Activated CD8-positive, alpha-beta T cell treated with anti-CD3 and anti-CD28 coated beads, Interleukin-2, amount 10 ng/mL, durations not matched to agents 7 days and 5 days (primary cell): ENCODE measurements around the gene KSR1. TPM values are rescaled to one million over a fixed set of nuclear protein-coding genes. Genes with fewer than 3 reads are reported as not detected.
"Not testable (repeated sequence)": the region's sequence is repeated elsewhere in the genome, so short reads cannot be mapped to it uniquely, and the experiment has no call there.

ENCODE experiments used
- ATAC-seq: fragments of 150-1000 bp; cut with Tn5 transposase; one replicate; pipeline ENCODE4 v1.10.0; 2021; ENCODE audit warnings: moderate library complexity
- CTCF ChIA-PET: fragments of 350-600 bp; sonication (Branson Sonifier 250); formaldehyde crosslinking; loops from one replicate; lab custom pipeline; 2021; ENCODE audit warnings: antibody characterized with exemption; lab: Charles Lee
- POLR2A ChIA-PET: fragments of 350-600 bp; sonication (Branson Sonifier 250); formaldehyde crosslinking; loops from one replicate; lab custom pipeline; 2021; ENCODE audit warnings: antibody characterized with exemption; lab: Charles Lee
- DNase-seq: peaks from one replicate; pipeline ENCODE4 v3.0.0-alpha.2; 2020
- H3K27ac Mint-ChIP-seq: one replicate; pipeline ENCODE4 v1.8.0; 2021; ENCODE audit warnings: mild to moderate bottlenecking, mixed read lengths
- H3K27me3 Mint-ChIP-seq: one replicate; pipeline ENCODE4 v1.8.0; 2021; ENCODE audit warnings: low read depth, mixed read lengths
- H3K36me3 Mint-ChIP-seq: one replicate; pipeline ENCODE4 v1.8.0; 2021; ENCODE audit warnings: low read depth, mixed read lengths
- H3K4me1 Mint-ChIP-seq: one replicate; pipeline ENCODE4 v1.8.0; 2021; ENCODE audit warnings: low read depth, mixed read lengths
- H3K4me3 Mint-ChIP-seq: one replicate; pipeline ENCODE4 v1.8.0; 2021; ENCODE audit warnings: mild to moderate bottlenecking, mixed read lengths
- H3K9me3 Mint-ChIP-seq: one replicate; pipeline ENCODE4 v1.8.0; 2022; ENCODE audit warnings: mixed read lengths; ENCODE audit not compliant: insufficient read depth
- total RNA-seq, 2 experiments: library from RNA; stranded (reverse); gene quantifications; one replicate each; pipeline ENCODE4 v1.2.3, GENCODE V29; 2021

KSR1 gene
- total RNA-seq = 10 to 100 TPM; 45.3 to 45.8 TPM

- Mint-ChIP-seq H3K4me3 (peak within 1 kb of the TSS; percentile 94), H3K9me3 (no peaks in the 10 kb centered on the region), H3K4me1 (peaks cover 50% of the 10 kb centered on the region), H3K36me3 (peaks cover 3% of the 10 kb centered on the region), H3K27ac (peak within 1 kb of the TSS; percentile 76), H3K27me3 (no peaks in the 10 kb centered on the region)
- DNase-seq (peak; percentile 89), ATAC-seq (peak; percentile 93)
- ChIA-PET CTCF (interaction anchor here (0.7 to 3.4 kb wide), 21 partner anchors 10 to 147 kb away, joined by 3 to 37 read pairs (median 5); no protein-coding TSS in a partner anchor), POLR2A (interaction anchor here (0.6 to 1.8 kb wide), 8 partner anchors 9 to 161 kb away, joined by 3 to 12 read pairs (median 5); no protein-coding TSS in a partner anchor)
Measured at GRCh38 chr17:27455914-27456680, at the start of gene KSR1. Gene KSR1 (plus strand): TSS chr17:27456448. CDS start chr17:27456644, 196 bp downstream.

DNA sequence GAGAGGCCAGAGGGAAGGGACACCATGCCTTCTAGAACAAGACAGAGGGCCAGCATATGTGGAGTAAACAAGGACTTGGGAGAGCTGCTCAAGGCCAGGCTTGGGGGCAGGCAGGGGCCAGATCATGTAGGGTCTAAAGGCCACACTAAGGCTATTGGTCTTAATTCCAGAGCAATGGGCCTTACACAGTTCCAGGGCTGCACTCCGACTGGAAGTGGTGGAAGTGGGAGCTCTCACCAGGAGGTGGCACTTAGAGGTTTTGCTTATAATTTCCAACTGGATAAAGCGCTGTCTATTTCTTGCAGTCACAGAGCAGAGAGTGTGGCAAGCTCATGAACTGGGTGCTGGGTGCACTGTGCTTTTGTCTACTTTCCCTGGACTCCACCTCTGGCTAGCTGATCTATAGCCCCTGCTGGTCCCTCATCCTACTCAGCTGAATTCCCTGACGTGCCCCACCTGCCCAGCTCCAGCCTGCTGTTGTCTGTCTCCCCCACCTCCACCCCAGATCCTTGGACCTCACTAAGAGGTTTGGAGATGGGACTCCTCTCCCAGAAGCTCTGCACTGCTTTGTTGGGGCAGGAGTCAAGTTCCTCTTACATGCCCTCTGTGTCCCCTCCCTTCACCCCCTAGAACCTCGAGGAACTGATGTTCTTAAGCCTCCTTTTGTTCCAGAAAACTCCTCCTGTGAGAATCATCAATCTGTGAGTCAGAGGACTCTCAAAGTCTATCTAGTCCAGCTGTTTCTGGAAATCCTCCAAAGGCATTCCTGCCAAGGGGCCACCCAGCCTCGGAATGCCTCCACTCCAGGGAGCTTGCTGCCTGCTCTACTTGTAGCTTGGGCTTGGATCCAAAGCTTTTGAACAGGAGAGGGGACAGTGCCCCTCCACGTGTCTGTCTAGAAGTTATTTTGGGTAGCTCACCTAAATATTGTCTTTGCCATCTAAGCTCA lies 48.1 kb upstream of the KSR1 start:
- ATAC-seq (no peak), DNase-seq (no peak)
- H3K9me3 Mint-ChIP-seq = no peaks in the 10 kb centered on the region
- POLR2A ChIA-PET = interaction anchor here (0.6 to 0.8 kb wide), 2 partner anchors 10 to 534 kb away, joined by 3 read pairs; no protein-coding TSS in a partner anchor
- H3K4me3 Mint-ChIP-seq = no peak overlapping the region
- no peaks in the 10 kb centered on the region for H3K36me3 Mint-ChIP-seq
- no peaks in the 10 kb centered on the region for H3K4me1 Mint-ChIP-seq
- CTCF ChIA-PET = interaction anchor here (1.1 to 2.9 kb wide), 6 partner anchors 26 to 244 kb away, joined by 3 to 9 read pairs (median 5); no protein-coding TSS in a partner anchor
- H3K27me3 Mint-ChIP-seq = peaks cover 9% of the 10 kb centered on the region
- H3K27ac Mint-ChIP-seq = no peak overlapping the region

DNA sequence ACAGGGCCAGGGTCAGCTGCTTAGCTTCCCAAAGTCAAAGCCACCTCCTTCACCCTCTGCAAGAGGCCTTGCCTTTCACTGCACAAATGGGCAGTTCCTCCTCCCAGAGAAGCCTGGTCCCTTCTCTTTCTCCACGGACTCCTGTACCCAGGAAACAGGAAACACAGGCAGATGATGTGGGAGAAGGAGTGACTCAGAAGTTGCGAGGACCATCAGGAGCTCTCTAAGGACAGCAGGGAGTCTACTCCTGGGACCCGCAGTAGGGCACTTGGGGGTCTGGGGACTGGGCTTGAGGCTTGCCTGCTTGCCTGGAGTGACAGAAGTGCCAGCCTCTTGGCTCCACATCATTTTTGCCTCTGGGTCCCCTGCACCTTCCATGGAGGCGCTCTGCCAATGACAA lies 47.4 kb upstream of the KSR1 start:
- H3K4me1 Mint-ChIP-seq = no peaks in the 10 kb centered on the region
- no peak for ATAC-seq

DNA sequence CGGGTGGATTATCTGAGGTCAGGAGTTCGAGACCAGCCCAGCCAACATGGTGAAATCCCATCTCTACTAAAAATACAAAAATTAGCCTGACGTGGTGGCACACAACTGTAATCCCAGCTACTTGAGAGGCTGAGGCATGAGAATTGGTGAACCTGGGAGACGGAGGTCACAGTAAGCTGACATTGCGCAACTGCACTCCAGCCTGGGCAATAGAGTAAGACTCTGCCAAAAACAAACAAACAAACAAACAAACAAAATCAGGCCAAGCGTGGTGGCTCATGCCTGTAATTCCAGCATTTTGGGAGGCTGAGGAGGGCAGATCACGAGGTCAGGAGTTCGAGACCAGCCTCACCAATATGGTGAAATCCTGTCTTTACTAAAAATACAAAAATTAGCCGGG lies 44.1 kb upstream of the KSR1 start:
- POLR2A ChIA-PET, H3K4me1 Mint-ChIP-seq, H3K4me3 Mint-ChIP-seq, H3K36me3 Mint-ChIP-seq, H3K9me3 Mint-ChIP-seq, H3K27ac Mint-ChIP-seq, ATAC-seq, H3K27me3 Mint-ChIP-seq, DNase-seq: not testable (repeated sequence)
- CTCF ChIA-PET = interaction anchor here (1.0 to 4.4 kb wide), 5 partner anchors 24 to 189 kb away, joined by 3 to 28 read pairs (median 4); no protein-coding TSS in a partner anchor

More for the DNA sequence above, 47.4 kb upstream of the KSR1 start:
- CTCF ChIA-PET = interaction anchor here (1.1 to 2.9 kb wide), 3 partner anchors 36 to 243 kb away, joined by 3 to 9 read pairs (median 4); no protein-coding TSS in a partner anchor
- POLR2A ChIA-PET = interaction anchor here (0.8 kb wide), 1 partner anchor 10 kb away, joined by 3 read pairs; no protein-coding TSS in a partner anchor
- H3K36me3 Mint-ChIP-seq = no peaks in the 10 kb centered on the region
- H3K27ac Mint-ChIP-seq = no peak overlapping the region
- no peak for DNase-seq
- H3K4me3 Mint-ChIP-seq = no peak overlapping the region
- peaks cover 9% of the 10 kb centered on the region for H3K27me3 Mint-ChIP-seq
- no peaks in the 10 kb centered on the region for H3K9me3 Mint-ChIP-seq

GRCh38 chr17:27413315-27413714 lies 42.9 kb upstream of the KSR1 start:
- no peaks in the 10 kb centered on the region for H3K9me3 Mint-ChIP-seq
- H3K27me3 Mint-ChIP-seq = peaks cover 9% of the 10 kb centered on the region
- DNase-seq (no peak), ATAC-seq (no peak)
- POLR2A ChIA-PET = no interaction called here
- H3K36me3 Mint-ChIP-seq = no peaks in the 10 kb centered on the region
- CTCF ChIA-PET = interaction anchor here (0.9 to 4.4 kb wide), 8 partner anchors 8 to 241 kb away, joined by 3 to 28 read pairs (median 3); partner anchors contain the start of gene KSR1
- no peak overlapping the region for H3K4me3 Mint-ChIP-seq
- no peaks in the 10 kb centered on the region for H3K4me1 Mint-ChIP-seq
- no peak overlapping the region for H3K27ac Mint-ChIP-seq

DNA sequence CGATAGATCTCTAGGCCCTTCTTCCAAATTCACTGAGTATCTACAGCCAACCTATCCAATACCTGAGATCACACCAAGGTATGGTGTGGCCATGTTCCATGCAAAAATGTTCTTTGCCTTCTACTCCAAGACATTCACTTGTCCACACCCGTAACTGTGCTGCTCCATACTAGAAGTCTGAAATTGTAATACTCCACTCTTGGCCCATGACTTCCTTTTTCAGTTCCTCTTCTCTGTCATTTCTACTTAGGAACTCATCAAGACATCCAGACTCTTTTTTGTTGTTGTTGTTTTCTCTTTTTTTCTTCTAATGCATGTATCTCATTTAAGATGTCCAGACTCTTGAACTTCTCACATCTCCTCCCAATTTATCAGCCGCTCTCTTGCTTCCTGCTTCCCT lies 42.5 kb upstream of the KSR1 start:
- ATAC-seq (no peak), DNase-seq (no peak)
- H3K9me3 Mint-ChIP-seq = no peaks in the 10 kb centered on the region
- ChIA-PET CTCF (interaction anchor here (0.9 to 4.4 kb wide), 5 partner anchors 9 to 187 kb away, joined by 3 to 28 read pairs (median 3); partner anchors contain the start of gene KSR1), POLR2A (no interaction called here)
- H3K36me3 Mint-ChIP-seq = no peaks in the 10 kb centered on the region
- H3K27ac Mint-ChIP-seq = no peak overlapping the region
- no peaks in the 10 kb centered on the region for H3K4me1 Mint-ChIP-seq
- peaks cover 9% of the 10 kb centered on the region for H3K27me3 Mint-ChIP-seq
- H3K4me3 Mint-ChIP-seq = no peak overlapping the region

DNA sequence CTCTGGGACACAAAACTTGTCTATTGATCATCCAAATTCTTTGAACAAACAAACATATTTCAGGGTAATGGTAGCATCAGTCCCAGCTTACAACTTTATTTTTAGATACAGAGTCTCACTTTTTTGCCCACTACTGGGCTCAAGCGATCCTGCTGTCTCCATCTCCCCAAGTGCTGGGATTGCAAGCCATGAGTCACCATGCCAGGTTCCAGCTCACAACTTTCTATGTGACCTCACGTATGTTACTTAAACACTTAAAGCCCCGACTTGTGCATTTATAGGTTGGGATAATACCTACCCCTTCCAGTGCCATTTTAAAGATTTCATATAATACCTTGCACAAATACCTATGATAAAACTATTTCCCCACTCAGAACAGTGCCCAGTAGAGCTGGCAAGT lies 42.0 kb upstream of the KSR1 start:
- Mint-ChIP-seq H3K4me3 (no peak overlapping the region), H3K36me3 (no peaks in the 10 kb centered on the region), H3K27me3 (peaks cover 7% of the 10 kb centered on the region), H3K9me3 (no peaks in the 10 kb centered on the region), H3K27ac (no peak overlapping the region), H3K4me1 (no peaks in the 10 kb centered on the region)
- POLR2A ChIA-PET = no interaction called here
- ATAC-seq (no peak), DNase-seq (no peak)
- CTCF ChIA-PET = interaction anchor here (0.9 to 4.4 kb wide), 4 partner anchors 42 to 187 kb away, joined by 3 to 28 read pairs (median 4); partner anchors contain the start of gene KSR1

DNA sequence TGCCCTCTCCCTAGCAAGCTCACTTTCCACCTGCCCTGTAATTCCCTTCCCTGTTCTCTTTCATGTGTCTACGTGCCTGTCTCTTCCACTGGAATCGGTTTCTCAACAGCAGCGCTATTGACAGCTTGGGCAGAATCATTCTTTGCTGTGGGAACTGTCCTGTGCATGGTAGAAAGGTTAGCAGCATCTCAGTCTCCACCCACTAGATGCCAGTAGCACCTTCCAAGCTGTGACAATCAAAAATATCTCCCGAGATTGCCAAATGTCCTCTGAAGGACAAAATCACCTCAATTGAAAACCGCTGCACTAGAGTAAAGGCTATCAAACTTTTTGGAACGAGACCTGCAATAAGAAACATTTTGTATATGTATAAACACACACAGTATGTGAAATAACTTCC lies 41.6 kb upstream of the KSR1 start:
- CTCF ChIA-PET = interaction anchor here (0.9 to 4.4 kb wide), 3 partner anchors 41 to 186 kb away, joined by 3 to 28 read pairs (median 6); partner anchors contain the start of gene KSR1

GRCh38 chr17:27415120-27415795 lies 41.0 kb upstream of the KSR1 start:
- H3K36me3 Mint-ChIP-seq = no peaks in the 10 kb centered on the region
- peaks cover 4% of the 10 kb centered on the region for H3K27me3 Mint-ChIP-seq
- CTCF ChIA-PET = interaction anchor here (4.4 kb wide), 1 partner anchor 186 kb away, joined by 28 read pairs; no protein-coding TSS in a partner anchor
- H3K4me3 Mint-ChIP-seq = no peak overlapping the region
- no peak overlapping the region for H3K27ac Mint-ChIP-seq
- no peaks in the 10 kb centered on the region for H3K9me3 Mint-ChIP-seq
- POLR2A ChIA-PET = no interaction called here
- DNase-seq = peak; percentile 23
- ATAC-seq = no peak
- no peaks in the 10 kb centered on the region for H3K4me1 Mint-ChIP-seq

More for the DNA sequence above, 41.6 kb upstream of the KSR1 start:
- Mint-ChIP-seq H3K4me3 (no peak overlapping the region), H3K36me3 (no peaks in the 10 kb centered on the region), H3K9me3 (no peaks in the 10 kb centered on the region), H3K27ac (no peak overlapping the region), H3K4me1 (no peaks in the 10 kb centered on the region), H3K27me3 (peaks cover 4% of the 10 kb centered on the region)
- DNase-seq = no peak
- POLR2A ChIA-PET = no interaction called here
- no peak for ATAC-seq

GRCh38 chr17:27417596-27418365 lies 38.5 kb upstream of the KSR1 start:
- Mint-ChIP-seq H3K9me3 (no peaks in the 10 kb centered on the region), H3K27ac (no peak overlapping the region), H3K27me3 (no peaks in the 10 kb centered on the region), H3K4me1 (no peaks in the 10 kb centered on the region), H3K4me3 (no peak overlapping the region), H3K36me3 (no peaks in the 10 kb centered on the region)
- ChIA-PET CTCF (no interaction called here), POLR2A (no interaction called here)
- DNase-seq (no peak), ATAC-seq (no peak)
